Tibial nerve (tissue), 4 donors: ENCODE measurements around the gene DCXR.

Experiments
- EP300 ChIP-seq, 2 donors: sonication (generic); formaldehyde crosslinking; IDR thresholded peaks; one replicate each; pipeline ENCODE4 v1.6.1; 2017; ENCODE audit warnings: antibody characterized with exemption in 2 of 2, mild to moderate bottlenecking in 1 of 2
- POLR2A ChIP-seq, 2 donors: fragments of 450-650 bp; IDR thresholded peaks; one replicate each; pipeline ENCODE4 v1.6.1; 2017; ENCODE audit warnings: antibody characterized with exemption in 2 of 2, mild to moderate bottlenecking in 2 of 2, moderate library complexity in 2 of 2
- TF ChIP-seq, protein P1 (sequence below), 5 experiments: fragments of 200-600 bp in 3 of 5; fragments of 450-650 bp in 2 of 5; sonication (generic) in 3 of 5; IDR thresholded peaks; one replicate each; pipeline ENCODE4 v1.5.1; 2016 to 2019; ENCODE audit warnings: antibody characterized with exemption in 5 of 5, mild to moderate bottlenecking in 3 of 5, moderate library complexity in 2 of 5

DNA sequence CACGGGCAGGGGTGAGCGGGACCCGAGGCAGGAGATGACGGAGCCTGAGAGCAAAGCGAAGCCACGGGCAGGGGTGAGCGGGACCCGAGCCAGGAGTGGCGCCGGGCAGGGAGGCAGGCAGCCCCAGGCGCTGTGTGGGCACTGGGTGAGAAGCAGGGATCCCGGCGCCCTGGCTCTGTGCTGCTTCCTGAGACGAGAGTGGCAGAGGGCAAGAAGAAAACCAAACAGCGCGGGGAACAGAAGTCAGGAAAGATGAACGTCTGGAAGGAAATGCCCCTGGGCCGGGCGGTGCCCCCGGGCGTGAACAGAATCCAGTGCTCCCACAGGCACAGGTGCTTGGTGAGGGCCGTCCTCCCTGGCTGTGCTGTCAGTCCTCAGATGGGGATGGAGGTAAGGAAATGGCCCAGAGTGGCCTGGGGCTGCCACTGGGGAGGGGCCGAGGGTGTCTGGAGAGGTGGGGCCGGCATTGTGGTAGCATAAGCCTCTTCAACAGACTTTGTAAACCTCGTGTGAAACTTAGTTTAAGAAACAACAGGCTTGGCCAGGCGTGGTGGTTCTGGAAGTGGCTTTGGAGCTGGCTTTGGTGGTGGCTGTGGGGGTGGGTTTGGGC lies 50.2 kb downstream of the DCXR start:
- TF ChIP-seq, protein P1, sequence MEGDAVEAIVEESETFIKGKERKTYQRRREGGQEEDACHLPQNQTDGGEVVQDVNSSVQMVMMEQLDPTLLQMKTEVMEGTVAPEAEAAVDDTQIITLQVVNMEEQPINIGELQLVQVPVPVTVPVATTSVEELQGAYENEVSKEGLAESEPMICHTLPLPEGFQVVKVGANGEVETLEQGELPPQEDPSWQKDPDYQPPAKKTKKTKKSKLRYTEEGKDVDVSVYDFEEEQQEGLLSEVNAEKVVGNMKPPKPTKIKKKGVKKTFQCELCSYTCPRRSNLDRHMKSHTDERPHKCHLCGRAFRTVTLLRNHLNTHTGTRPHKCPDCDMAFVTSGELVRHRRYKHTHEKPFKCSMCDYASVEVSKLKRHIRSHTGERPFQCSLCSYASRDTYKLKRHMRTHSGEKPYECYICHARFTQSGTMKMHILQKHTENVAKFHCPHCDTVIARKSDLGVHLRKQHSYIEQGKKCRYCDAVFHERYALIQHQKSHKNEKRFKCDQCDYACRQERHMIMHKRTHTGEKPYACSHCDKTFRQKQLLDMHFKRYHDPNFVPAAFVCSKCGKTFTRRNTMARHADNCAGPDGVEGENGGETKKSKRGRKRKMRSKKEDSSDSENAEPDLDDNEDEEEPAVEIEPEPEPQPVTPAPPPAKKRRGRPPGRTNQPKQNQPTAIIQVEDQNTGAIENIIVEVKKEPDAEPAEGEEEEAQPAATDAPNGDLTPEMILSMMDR (IDR thresholded peaks at IDR 0.05): no peak
- TF ChIP-seq POLR2A (IDR thresholded peaks at IDR 0.05) (no peak), EP300 (IDR thresholded peaks at IDR 0.05) (no peak)
